ENCODE data around the gene S100A7A. TPM values are rescaled to one million over a fixed set of nuclear protein-coding genes. Genes with fewer than 3 reads are reported as not detected.

Gene S100A7A
- total and polyA plus RNA-seq, 3 experiments from 2014 or later = not detected

DNA sequence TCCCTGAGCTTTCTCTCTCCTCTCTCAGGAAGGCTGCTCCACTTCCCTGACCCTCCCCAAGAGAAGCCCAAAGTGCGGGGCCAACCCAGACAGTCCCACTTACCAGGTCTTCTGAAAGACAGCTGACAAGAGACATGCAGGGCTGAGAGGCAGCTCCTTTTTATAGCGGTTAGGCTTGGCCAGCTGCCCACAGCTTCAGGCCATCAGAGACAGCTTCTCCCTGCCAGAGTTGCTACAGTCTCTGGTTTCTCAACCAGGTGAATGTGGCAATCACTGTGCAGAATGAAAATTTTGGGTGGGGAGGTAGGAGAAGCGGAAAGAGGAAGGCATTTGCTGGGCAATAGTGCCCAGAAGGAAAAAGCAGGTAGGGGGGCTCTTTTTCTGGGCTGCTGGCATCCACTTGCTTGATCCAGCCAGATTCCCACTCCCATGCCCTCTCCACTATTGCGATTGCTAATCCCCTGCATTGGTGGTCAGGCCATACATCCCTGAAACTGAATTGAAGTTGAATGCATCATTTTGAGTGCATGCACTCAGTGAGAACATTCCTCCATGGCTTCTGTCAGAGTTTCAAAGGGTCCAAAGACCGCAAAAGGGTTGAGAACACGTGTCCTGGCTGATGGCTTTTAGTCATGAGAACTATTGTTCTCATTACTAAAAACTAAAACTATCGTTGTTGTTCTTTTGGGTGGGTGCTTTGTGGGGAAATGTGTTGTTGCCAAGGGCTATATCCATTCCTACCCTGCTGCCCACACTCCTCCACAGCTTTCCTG, 25.2 kb upstream of the S100A7A start, which contains the start of gene S100A8:
Gene S100A8, minus strand, starts transcription at position 136 of the 773 bp plus-strand sequence. CDS start 538 bp downstream, outside the sequence.
- DNase-seq = no peak
- peak within 1 kb of the TSS in 1 of 8 donors; percentile 11 for H3K27ac Mint-ChIP-seq
- H3K36me3 Mint-ChIP-seq = peaks cover 0 to 1% (median 0%) of the 10 kb centered on the region in 3 donors
- ChIA-PET POLR2A (no interaction called here), CTCF (no interaction called here)
- Histone ChIP-seq H3K36me3 (ENCODE audit: insufficient read depth, low read length) (no peaks in the 10 kb centered on the region), H3K4me3 (ENCODE audit: low read length) (no peak within 1 kb of the TSS), H3K4me1 (ENCODE audit: insufficient read depth, low read length) (no peaks in the 10 kb centered on the region), H3K27ac (ENCODE audit: low read depth, low read length) (no peak within 1 kb of the TSS), H3K9me3 (ENCODE audit: low read length) (no peaks in the 10 kb centered on the region), H3K27me3 (ENCODE audit: insufficient read depth, low read length, poor library complexity, severe bottlenecking) (peaks cover 5% of the 10 kb centered on the region)
- no peaks in the 10 kb centered on the region for H3K9me3 Mint-ChIP-seq
- H3K4me1 Mint-ChIP-seq = no peaks in the 10 kb centered on the region
- H3K4me3 Mint-ChIP-seq = no peak within 1 kb of the TSS
- peaks cover 13 to 50% of the 10 kb centered on the region in 2 donors for H3K27me3 Mint-ChIP-seq

DNA sequence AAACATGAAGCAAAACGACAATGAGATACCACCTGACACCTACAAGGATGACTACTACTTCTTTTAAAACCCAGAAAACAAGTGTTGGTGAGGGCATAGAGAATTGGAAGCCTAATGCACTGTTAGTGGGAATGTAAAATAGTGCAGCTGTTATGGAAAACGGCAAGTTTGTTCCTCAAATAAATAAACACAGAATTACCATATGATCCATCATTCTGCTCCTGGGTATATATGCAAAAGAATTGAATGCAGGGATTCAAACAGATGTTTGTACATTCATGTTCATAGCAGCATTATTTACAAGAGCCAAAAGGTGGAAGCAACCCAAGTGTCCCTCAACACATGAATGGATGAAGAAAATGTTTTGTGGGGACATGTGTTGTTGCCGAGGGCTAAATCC, 24.1 kb upstream of the S100A7A start:
- H3K4me1 Mint-ChIP-seq = no peaks in the 10 kb centered on the region
- H3K4me3 Mint-ChIP-seq = no peak overlapping the region
- ChIA-PET POLR2A (no interaction called here), CTCF (no interaction called here)
- no peak overlapping the region for H3K27ac ChIP-seq (ENCODE audit: low read depth, low read length)
- H3K4me3 ChIP-seq (ENCODE audit: low read length) = no peak overlapping the region
- no peak overlapping the region for H3K27ac Mint-ChIP-seq
- H3K36me3 ChIP-seq (ENCODE audit: insufficient read depth, low read length) = no peaks in the 10 kb centered on the region
- peaks cover 20 to 62% of the 10 kb centered on the region in 2 donors for H3K27me3 Mint-ChIP-seq
- H3K9me3 Mint-ChIP-seq = no peaks in the 10 kb centered on the region
- H3K9me3 ChIP-seq (ENCODE audit: low read length) = no peaks in the 10 kb centered on the region
- H3K27me3 ChIP-seq (ENCODE audit: insufficient read depth, low read length, poor library complexity, severe bottlenecking) = peaks cover 5% of the 10 kb centered on the region
- H3K36me3 Mint-ChIP-seq = no peaks in the 10 kb centered on the region
- H3K4me1 ChIP-seq (ENCODE audit: insufficient read depth, low read length) = no peaks in the 10 kb centered on the region
- DNase-seq = no peak

DNA sequence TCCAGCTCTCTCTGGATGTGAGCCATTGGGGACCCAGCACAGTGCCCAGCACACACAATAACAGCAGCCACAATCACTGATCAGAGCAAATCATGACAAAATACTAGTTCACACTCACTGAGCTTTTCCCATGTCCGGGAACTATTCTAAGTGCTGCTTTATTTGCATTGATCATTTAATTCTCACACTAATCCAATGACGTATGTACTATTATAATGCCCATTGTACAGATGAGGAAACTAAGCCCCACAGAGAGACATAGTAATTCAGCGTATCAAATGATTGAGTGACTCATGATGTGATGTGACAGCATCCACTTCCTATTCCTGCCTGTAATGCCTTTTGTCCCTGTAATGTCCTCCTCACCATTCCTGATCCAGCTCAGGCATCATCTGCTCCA, 23.5 kb upstream of the S100A7A start:
- no peaks in the 10 kb centered on the region for H3K36me3 ChIP-seq (ENCODE audit: insufficient read depth, low read length)
- Mint-ChIP-seq H3K4me1 (no peaks in the 10 kb centered on the region), H3K36me3 (no peaks in the 10 kb centered on the region), H3K9me3 (no peaks in the 10 kb centered on the region), H3K27ac (no peak overlapping the region), H3K27me3 (peaks cover 21 to 61% of the 10 kb centered on the region in 2 donors), H3K4me3 (no peak overlapping the region)
- ChIA-PET POLR2A (no interaction called here), CTCF (no interaction called here)
- no peak for DNase-seq
- H3K27ac ChIP-seq (ENCODE audit: low read depth, low read length) = no peak overlapping the region
- peaks cover 5% of the 10 kb centered on the region for H3K27me3 ChIP-seq (ENCODE audit: insufficient read depth, low read length, poor library complexity, severe bottlenecking)
- H3K9me3 ChIP-seq (ENCODE audit: low read length) = no peaks in the 10 kb centered on the region
- H3K4me3 ChIP-seq (ENCODE audit: low read length) = no peak overlapping the region
- H3K4me1 ChIP-seq (ENCODE audit: insufficient read depth, low read length) = no peaks in the 10 kb centered on the region

GRCh38 chr1:153393926-153394325, 22.4 kb upstream of the S100A7A start:
- H3K27me3 ChIP-seq (ENCODE audit: insufficient read depth, low read length, poor library complexity, severe bottlenecking) = peaks cover 5% of the 10 kb centered on the region
- H3K9me3 Mint-ChIP-seq = no peaks in the 10 kb centered on the region
- no peak overlapping the region for H3K4me3 Mint-ChIP-seq
- no peak overlapping the region for H3K27ac ChIP-seq (ENCODE audit: low read depth, low read length)
- H3K9me3 ChIP-seq (ENCODE audit: low read length) = no peaks in the 10 kb centered on the region
- H3K4me3 ChIP-seq (ENCODE audit: low read length) = no peak overlapping the region
- H3K27ac Mint-ChIP-seq = peak overlapping the region in 1 of 8 donors; percentile 74
- ChIA-PET POLR2A (no interaction called here), CTCF (no interaction called here)
- H3K4me1 ChIP-seq (ENCODE audit: insufficient read depth, low read length) = no peaks in the 10 kb centered on the region
- no peaks in the 10 kb centered on the region for H3K36me3 ChIP-seq (ENCODE audit: insufficient read depth, low read length)
- H3K4me1 Mint-ChIP-seq = no peaks in the 10 kb centered on the region
- H3K27me3 Mint-ChIP-seq = peaks cover 23 to 66% of the 10 kb centered on the region in 2 donors
- H3K36me3 Mint-ChIP-seq = no peaks in the 10 kb centered on the region
- no peak for DNase-seq

- Histone ChIP-seq H3K4me1 (ENCODE audit: insufficient read depth, low read length) (no peaks in the 10 kb centered on the region), H3K9me3 (ENCODE audit: low read length) (no peaks in the 10 kb centered on the region), H3K27ac (ENCODE audit: low read depth, low read length) (no peak overlapping the region), H3K4me3 (ENCODE audit: low read length) (no peak overlapping the region), H3K36me3 (ENCODE audit: insufficient read depth, low read length) (no peaks in the 10 kb centered on the region), H3K27me3 (ENCODE audit: insufficient read depth, low read length, poor library complexity, severe bottlenecking) (peaks cover 5% of the 10 kb centered on the region)
- no peak for DNase-seq
- Mint-ChIP-seq H3K4me1 (no peaks in the 10 kb centered on the region), H3K4me3 (no peak overlapping the region), H3K27ac (no peak overlapping the region), H3K36me3 (no peaks in the 10 kb centered on the region), H3K9me3 (no peaks in the 10 kb centered on the region), H3K27me3 (peaks cover 24 to 65% of the 10 kb centered on the region in 2 donors)
- ChIA-PET CTCF (no interaction called here), POLR2A (no interaction called here)
These were observed 21.9 kb upstream of the S100A7A start for GRCh38 chr1:153394391-153394790.

GRCh38 chr1:153395136-153395685, 21.1 kb upstream of the S100A7A start:
- H3K4me1 Mint-ChIP-seq = no peaks in the 10 kb centered on the region
- Histone ChIP-seq H3K36me3 (ENCODE audit: insufficient read depth, low read length) (no peaks in the 10 kb centered on the region), H3K4me1 (ENCODE audit: insufficient read depth, low read length) (no peaks in the 10 kb centered on the region), H3K9me3 (ENCODE audit: low read length) (no peaks in the 10 kb centered on the region), H3K27me3 (ENCODE audit: insufficient read depth, low read length, poor library complexity, severe bottlenecking) (peaks cover 5% of the 10 kb centered on the region), H3K4me3 (ENCODE audit: low read length) (no peak overlapping the region), H3K27ac (ENCODE audit: low read depth, low read length) (no peak overlapping the region)
- H3K4me3 Mint-ChIP-seq = no peak overlapping the region
- POLR2A ChIA-PET = no interaction called here
- peak overlapping the region in 1 of 8 donors; percentile 43 for H3K27ac Mint-ChIP-seq
- no peak for DNase-seq
- CTCF ChIA-PET = no interaction called here
- H3K27me3 Mint-ChIP-seq = peaks cover 27 to 63% of the 10 kb centered on the region in 2 donors
- H3K9me3 Mint-ChIP-seq = no peaks in the 10 kb centered on the region
- H3K36me3 Mint-ChIP-seq = no peaks in the 10 kb centered on the region

DNA sequence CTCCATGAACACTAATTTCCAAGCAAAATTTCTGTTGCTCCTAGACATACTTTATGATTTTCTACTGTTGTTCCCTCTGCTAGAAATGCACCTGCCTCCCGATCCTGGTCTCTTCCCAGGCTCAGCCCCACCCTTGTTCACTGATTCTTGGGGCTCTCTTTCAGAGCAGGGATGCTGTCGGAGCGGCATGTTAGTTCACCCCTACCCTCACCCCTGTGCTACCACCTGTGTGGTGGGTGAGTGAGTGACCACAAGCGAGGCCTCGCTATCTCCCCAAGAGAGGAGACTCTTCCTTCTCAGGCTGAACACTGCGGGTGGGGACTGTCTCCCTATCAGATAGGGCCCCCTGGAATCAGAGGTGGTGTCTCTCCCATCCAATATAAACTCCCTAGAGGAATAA, 20.5 kb upstream of the S100A7A start:
- H3K4me3 Mint-ChIP-seq = no peak overlapping the region
- no peak overlapping the region for H3K27ac Mint-ChIP-seq
- ChIA-PET CTCF (no interaction called here), POLR2A (no interaction called here)
- H3K9me3 ChIP-seq (ENCODE audit: low read length) = no peaks in the 10 kb centered on the region
- no peaks in the 10 kb centered on the region for H3K9me3 Mint-ChIP-seq
- H3K27ac ChIP-seq (ENCODE audit: low read depth, low read length) = no peak overlapping the region
- no peak overlapping the region for H3K4me3 ChIP-seq (ENCODE audit: low read length)
- no peaks in the 10 kb centered on the region for H3K4me1 Mint-ChIP-seq
- H3K4me1 ChIP-seq (ENCODE audit: insufficient read depth, low read length) = no peaks in the 10 kb centered on the region
- H3K36me3 Mint-ChIP-seq = no peaks in the 10 kb centered on the region
- H3K27me3 Mint-ChIP-seq = peaks cover 26 to 63% of the 10 kb centered on the region in 2 donors
- DNase-seq = no peak
- H3K36me3 ChIP-seq (ENCODE audit: insufficient read depth, low read length) = no peaks in the 10 kb centered on the region
- H3K27me3 ChIP-seq (ENCODE audit: insufficient read depth, low read length, poor library complexity, severe bottlenecking) = peaks cover 5% of the 10 kb centered on the region

- POLR2A ChIA-PET = no interaction called here
- H3K27me3 Mint-ChIP-seq = peaks cover 23 to 60% of the 10 kb centered on the region in 2 donors
- no peaks in the 10 kb centered on the region for H3K9me3 Mint-ChIP-seq
- peaks cover 5% of the 10 kb centered on the region for H3K27me3 ChIP-seq (ENCODE audit: insufficient read depth, low read length, poor library complexity, severe bottlenecking)
- no peak overlapping the region for H3K4me3 Mint-ChIP-seq
- H3K4me3 ChIP-seq (ENCODE audit: low read length) = no peak overlapping the region
- no peaks in the 10 kb centered on the region for H3K9me3 ChIP-seq (ENCODE audit: low read length)
- CTCF ChIA-PET = no interaction called here
- no peaks in the 10 kb centered on the region for H3K36me3 ChIP-seq (ENCODE audit: insufficient read depth, low read length)
- DNase-seq = no peak
- no peaks in the 10 kb centered on the region for H3K4me1 Mint-ChIP-seq
- H3K36me3 Mint-ChIP-seq = no peaks in the 10 kb centered on the region
- no peaks in the 10 kb centered on the region for H3K4me1 ChIP-seq (ENCODE audit: insufficient read depth, low read length)
- no peak overlapping the region for H3K27ac ChIP-seq (ENCODE audit: low read depth, low read length)
- peak overlapping the region in 1 of 8 donors; percentile 52 for H3K27ac Mint-ChIP-seq
These were observed 19.9 kb upstream of the S100A7A start for GRCh38 chr1:153396461-153396860.

All from CD8-positive, alpha-beta memory T cell (primary cell).